ENCODE measurements around the gene ULK3. TPM values are rescaled to one million over a fixed set of nuclear protein-coding genes. Genes with fewer than 3 reads are reported as not detected.

ULK3 gene
- total and polyA plus RNA-seq, 11 donors = 22.6 to 39.3 (median 29.3) TPM

DNA sequence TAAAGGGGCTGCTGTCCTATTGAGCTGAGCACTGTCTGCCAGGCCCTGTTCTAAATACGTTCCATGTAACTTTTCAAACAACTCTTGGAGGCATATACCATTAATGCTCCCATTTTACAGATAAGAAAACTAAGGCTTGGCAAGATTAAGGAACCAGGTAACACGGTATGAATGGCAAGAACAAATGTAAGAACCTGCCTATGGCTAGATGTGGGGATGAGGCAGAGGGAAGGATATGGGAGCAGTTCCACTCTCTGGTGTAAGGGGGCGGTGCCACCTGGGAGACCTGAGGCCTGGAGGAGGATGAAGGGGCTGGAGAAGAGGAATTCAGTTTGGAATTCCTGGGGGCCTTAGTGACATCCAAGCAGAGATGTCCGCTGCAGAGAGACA lies 34.1 kb downstream of the ULK3 start:
- H3K27ac ChIP-seq = no peak overlapping the region
- H3K27me3 ChIP-seq = no peaks in the 10 kb centered on the region
- no peak for TF ChIP-seq CTCF (IDR thresholded peaks at IDR 0.05)
- no peak for TF ChIP-seq POLR2A (IDR thresholded peaks at IDR 0.05)
- H3K4me1 ChIP-seq = peaks cover 0 to 12% (median 0%) of the 10 kb centered on the region in 12 donors
- intact Hi-C loops (cut with DNase I) = no loop called here
- H3K4me3 ChIP-seq = no peak overlapping the region
- ATAC-seq (no peak), DNase-seq (no peak)
- peaks cover 0 to 14% (median 3%) of the 10 kb centered on the region in 9 donors for H3K36me3 ChIP-seq
- 66 to 69% (median 66%) methylated on average over 4 of the region's 4 CpGs for WGBS, 4 donors
- no peaks in the 10 kb centered on the region for H3K9me3 ChIP-seq

GRCh38 chr15:74808078-74808839 lies 34.7 kb downstream of the ULK3 start:
- peaks cover 0 to 12% (median 0%) of the 10 kb centered on the region in 12 donors for H3K4me1 ChIP-seq
- ATAC-seq (peak in 3 of 4 donors; percentile 40 to 61 (median 60)), DNase-seq (peak in 2 of 5 donors; percentile 54 to 69)
- no peak overlapping the region for H3K4me3 ChIP-seq
- intact Hi-C loops (cut with DNase I) = no loop called here
- H3K27ac ChIP-seq = no peak overlapping the region
- WGBS, 4 donors = 70 to 80% (median 74%) methylated on average over 18 of the region's 18 CpGs
- no peaks in the 10 kb centered on the region for H3K9me3 ChIP-seq
- H3K27me3 ChIP-seq = no peaks in the 10 kb centered on the region
- no peak for TF ChIP-seq CTCF (IDR thresholded peaks at IDR 0.05)
- no peak for TF ChIP-seq POLR2A (IDR thresholded peaks at IDR 0.05)
- H3K36me3 ChIP-seq = peaks cover 0 to 20% (median 9%) of the 10 kb centered on the region in 9 donors

DNA sequence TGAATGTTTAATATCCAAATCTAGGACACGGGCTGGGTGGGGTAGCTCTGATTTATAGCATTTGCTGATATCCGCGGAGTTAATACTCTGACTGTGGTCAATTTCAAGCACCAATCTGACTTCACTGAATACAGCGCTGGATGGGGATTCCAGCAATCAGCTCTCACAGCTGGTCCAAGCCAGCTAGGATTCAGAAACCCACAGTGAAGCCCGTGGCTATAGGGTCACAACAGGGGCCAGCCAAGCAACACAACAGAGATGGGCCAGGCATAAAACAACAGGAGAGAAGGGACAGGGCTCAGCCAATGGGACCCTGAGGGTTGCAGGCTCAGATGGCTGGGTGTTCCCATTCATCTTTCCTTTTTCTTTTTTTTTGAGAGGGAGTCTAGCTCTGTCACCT lies 35.7 kb downstream of the ULK3 start:
- ATAC-seq (no peak), DNase-seq (no peak)
- 62 to 74% (median 66%) methylated on average over 5 of the region's 5 CpGs for WGBS, 4 donors
- TF ChIP-seq CTCF (IDR thresholded peaks at IDR 0.05) = no peak
- Histone ChIP-seq H3K9me3 (no peaks in the 10 kb centered on the region), H3K4me3 (no peak overlapping the region), H3K27ac (no peak overlapping the region), H3K4me1 (peaks cover 0 to 10% (median 0%) of the 10 kb centered on the region in 12 donors), H3K36me3 (peaks cover 0 to 29% (median 19%) of the 10 kb centered on the region in 9 donors), H3K27me3 (no peaks in the 10 kb centered on the region)
- intact Hi-C loops (cut with DNase I) = no loop called here

DNA sequence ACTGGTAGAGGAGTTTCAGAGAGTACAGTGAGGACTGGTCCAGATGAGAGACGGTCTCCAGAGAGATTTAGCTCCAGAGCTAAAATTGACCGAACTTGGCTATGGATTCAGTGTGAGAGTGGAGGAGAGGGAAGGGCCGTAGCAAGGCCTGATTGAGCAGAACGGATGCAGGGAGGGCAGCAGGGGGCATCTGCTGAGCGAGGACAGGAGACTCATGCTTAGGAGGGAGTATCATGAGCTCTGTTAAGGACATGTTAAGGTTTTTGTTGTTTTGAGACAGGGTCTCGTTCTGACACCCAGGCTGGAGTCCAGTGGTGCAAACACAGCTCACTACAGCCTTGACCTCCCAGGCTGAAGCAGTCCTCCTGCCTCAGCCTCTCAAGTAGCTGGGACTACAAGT lies 38.0 kb downstream of the ULK3 start:
- H3K4me3 ChIP-seq = no peak overlapping the region
- H3K36me3 ChIP-seq = peaks cover 0 to 51% (median 38%) of the 10 kb centered on the region in 9 donors
- no peak for ATAC-seq
- no peaks in the 10 kb centered on the region for H3K27me3 ChIP-seq
- TF ChIP-seq CTCF (IDR thresholded peaks at IDR 0.05) = no peak
- H3K27ac ChIP-seq = no peak overlapping the region
- peaks cover 0 to 13% (median 6%) of the 10 kb centered on the region in 12 donors for H3K4me1 ChIP-seq
- intact Hi-C loops (cut with DNase I) = loop anchor here in 2 of 10 donors (5.0 kb wide), 2 partner anchors 32 to 38 kb away; no protein-coding TSS in a partner anchor
- no peaks in the 10 kb centered on the region for H3K9me3 ChIP-seq
- DNase-seq = no peak
- 66 to 82% (median 69%) methylated on average over 6 of the region's 6 CpGs for WGBS, 4 donors

All from heart left ventricle (tissue), 16 donors.